Embryonic facial prominence (tissue), 1 donor: ENCODE results near the gene LIM2.

ENCODE experiments used
- DNase-seq: peaks from one replicate; pipeline ENCODE4 v3.0.0-alpha.2; 2016; ENCODE audit errors: extremely low spot score

LIM2 gene

GRCh38 chr19:51396175-51396574 lies 8.4 kb upstream of the LIM2 start:
- DNase-seq, result no peak

- peak; percentile 96 for DNase-seq
Measured at GRCh38 chr19:51394050-51394836, 6.5 kb upstream of the LIM2 start.

GRCh38 chr19:51392701-51393100 lies 4.9 kb upstream of the LIM2 start:
- no peak for DNase-seq

GRCh38 chr19:51391073-51391611 lies 3.4 kb upstream of the LIM2 start:
- DNase-seq, result no peak

- no peak for DNase-seq
Measured at GRCh38 chr19:51389143-51389542, 1.4 kb upstream of the LIM2 start.

- DNase-seq, result no peak
Measured at GRCh38 chr19:51386882-51387520, 773 bp downstream of the LIM2 start.

- no peak for DNase-seq
Measured at GRCh38 chr19:51382004-51382403, 5.8 kb downstream of the LIM2 start.

- DNase-seq, result no peak
Measured at GRCh38 chr19:51380379-51380778, 7.4 kb downstream of the LIM2 start.

GRCh38 chr19:51377422-51377821 lies 10.4 kb downstream of the LIM2 start:
- no peak for DNase-seq

GRCh38 chr19:51375504-51376221 lies 12.1 kb downstream of the LIM2 start:
- DNase-seq, result no peak

- no peak for DNase-seq
Measured at GRCh38 chr19:51372649-51373504, 14.9 kb downstream of the LIM2 start, which contains the start of gene NKG7. TSS of gene NKG7 (minus strand) at chr19:51372654. CDS start at chr19:51372535, 119 bp downstream.

GRCh38 chr19:51372021-51372648 lies 15.6 kb downstream of the LIM2 start:
- no peak for DNase-seq

- DNase-seq, result no peak
Measured at GRCh38 chr19:51371186-51371690, 16.5 kb downstream of the LIM2 start.

GRCh38 chr19:51370230-51370629 lies 17.5 kb downstream of the LIM2 start:
- no peak for DNase-seq

- DNase-seq, result no peak
Measured at GRCh38 chr19:51368366-51369282, 19.1 kb downstream of the LIM2 start, which contains the start of gene CLDND2. TSS of gene CLDND2 (minus strand) at chr19:51369003. CDS start at chr19:51368577, 426 bp downstream.

- peak; percentile 97 for DNase-seq
Measured at GRCh38 chr19:51367565-51368365, 20.0 kb downstream of the LIM2 start.

- no peak for DNase-seq
Measured at GRCh38 chr19:51367255-51367564, 20.6 kb downstream of the LIM2 start.

- peak; percentile 95 for DNase-seq
Measured at GRCh38 chr19:51366389-51367254, 21.2 kb downstream of the LIM2 start.
